Large intestine (tissue), 3 donors: ENCODE results near the gene STX17. TPM values are rescaled to one million over a fixed set of nuclear protein-coding genes. Genes with fewer than 3 reads are reported as not detected.

Experiments used
- DNase-seq, 2 donors: peaks; one replicate each; pipeline versions ENCODE4 v3.0.0 to v3.0.0-alpha.2; 2013
- H3K27ac ChIP-seq: one replicate; pipeline ENCODE4 v1.5.1; 2013; ENCODE audit warnings: low read length
- H3K27me3 ChIP-seq: 2 replicates; pipeline ENCODE4 v1.6.1; 2013; ENCODE audit warnings: low read length; ENCODE audit not compliant: control insufficient read depth, insufficient read depth
- H3K36me3 ChIP-seq: 2 replicates; pipeline ENCODE4 v1.6.1; 2013; ENCODE audit warnings: low read length; ENCODE audit not compliant: control insufficient read depth, insufficient read depth
- H3K4me1 ChIP-seq: one replicate; pipeline ENCODE4 v1.6.1; 2013; ENCODE audit warnings: low read length; ENCODE audit not compliant: control insufficient read depth, insufficient read depth
- H3K4me3 ChIP-seq: one replicate; pipeline ENCODE4 v1.5.1; 2013; ENCODE audit warnings: low read length
- H3K9me3 ChIP-seq: one replicate; pipeline ENCODE4 v1.6.1; 2013; ENCODE audit warnings: mild to moderate bottlenecking, low read depth, low read length, moderate library complexity; ENCODE audit not compliant: control insufficient read depth
- WGBS: methylation state at CpG from one replicate; pipeline ENCODE4 v1.1.5; 2013; ENCODE audit warnings: low lambda C conversion rate; ENCODE audit not compliant: insufficient coverage; 5-methylcytosine and 5-hydroxymethylcytosine counted together
- polyA plus RNA-seq: library from polyadenylated mRNA; unstranded; fragments of 120-200 nt; gene quantifications from one replicate; pipeline ENCODE4 v1.2.1, GENCODE V29; 2013

Gene STX17
- polyA plus RNA-seq, 1 donor: 31.9 TPM

DNA sequence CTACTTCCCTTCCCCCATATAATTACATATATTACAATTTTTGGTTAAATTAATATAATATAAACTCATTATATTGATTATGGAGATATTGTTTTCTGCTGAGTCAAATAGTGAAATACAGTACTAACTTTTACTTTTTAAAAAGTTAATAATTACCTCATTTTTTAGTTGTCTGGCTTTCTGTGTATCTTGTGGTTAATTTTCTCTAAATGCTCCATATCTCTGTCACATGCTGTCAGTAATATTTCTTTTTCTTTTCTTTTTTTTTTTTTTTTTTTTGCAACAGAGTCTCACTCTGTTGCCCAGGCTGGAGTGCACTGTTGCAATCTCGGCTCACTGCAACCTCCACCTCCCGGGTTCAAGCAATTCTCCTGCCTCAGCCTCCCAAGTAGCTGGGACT, 23.2 kb downstream of the STX17 start:
- peaks cover 11% of the 10 kb centered on the region for H3K36me3 ChIP-seq
- no peak overlapping the region for H3K27ac ChIP-seq
- no peaks in the 10 kb centered on the region for H3K4me1 ChIP-seq
- H3K27me3 ChIP-seq: no peaks in the 10 kb centered on the region
- H3K9me3 ChIP-seq: peaks cover 18% of the 10 kb centered on the region
- H3K4me3 ChIP-seq: no peak overlapping the region
- WGBS: no CpG with 5 or more reads among the region's 2 CpGs
- DNase-seq: no peak

DNA sequence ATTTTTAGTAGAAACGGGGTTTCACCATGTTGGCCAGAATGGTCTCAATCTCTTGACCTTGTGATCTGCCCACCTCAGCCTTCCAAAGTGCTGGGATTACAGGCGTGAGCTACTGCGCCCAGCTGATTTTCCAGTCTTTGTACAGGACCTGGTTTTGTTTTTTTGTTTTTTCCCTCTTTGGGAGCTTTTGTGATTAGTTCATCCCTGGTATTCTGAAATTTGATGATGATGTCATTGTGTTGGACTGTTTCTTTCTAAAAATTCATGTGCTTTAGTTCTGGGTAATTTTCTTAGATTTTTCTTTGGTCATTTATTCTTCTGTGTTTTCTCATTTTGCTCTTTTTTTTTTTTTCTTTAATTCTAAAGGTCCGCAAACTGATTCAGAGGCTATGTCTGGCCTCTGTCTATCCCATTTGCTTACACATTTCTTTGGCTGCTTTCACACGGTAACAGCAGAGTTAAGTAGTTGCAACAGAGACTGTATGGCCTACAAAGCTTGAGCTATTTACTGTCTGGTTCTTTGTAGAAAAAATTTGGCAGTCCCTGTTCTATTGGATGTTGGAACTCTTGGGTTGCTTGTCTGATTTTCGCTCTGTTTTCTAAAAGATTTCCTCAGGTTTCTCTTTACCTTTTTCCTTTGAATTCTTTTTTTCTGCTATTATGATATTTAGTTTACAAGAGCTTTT, 24.8 kb downstream of the STX17 start:
- Histone ChIP-seq H3K4me1 (no peaks in the 10 kb centered on the region), H3K9me3 (peaks cover 4% of the 10 kb centered on the region), H3K36me3 (peaks cover 11% of the 10 kb centered on the region), H3K27me3 (no peaks in the 10 kb centered on the region), H3K27ac (no peak overlapping the region), H3K4me3 (no peak overlapping the region)
- no peak for DNase-seq
- WGBS: 96% methylated on average over 3 of the region's 6 CpGs

DNA sequence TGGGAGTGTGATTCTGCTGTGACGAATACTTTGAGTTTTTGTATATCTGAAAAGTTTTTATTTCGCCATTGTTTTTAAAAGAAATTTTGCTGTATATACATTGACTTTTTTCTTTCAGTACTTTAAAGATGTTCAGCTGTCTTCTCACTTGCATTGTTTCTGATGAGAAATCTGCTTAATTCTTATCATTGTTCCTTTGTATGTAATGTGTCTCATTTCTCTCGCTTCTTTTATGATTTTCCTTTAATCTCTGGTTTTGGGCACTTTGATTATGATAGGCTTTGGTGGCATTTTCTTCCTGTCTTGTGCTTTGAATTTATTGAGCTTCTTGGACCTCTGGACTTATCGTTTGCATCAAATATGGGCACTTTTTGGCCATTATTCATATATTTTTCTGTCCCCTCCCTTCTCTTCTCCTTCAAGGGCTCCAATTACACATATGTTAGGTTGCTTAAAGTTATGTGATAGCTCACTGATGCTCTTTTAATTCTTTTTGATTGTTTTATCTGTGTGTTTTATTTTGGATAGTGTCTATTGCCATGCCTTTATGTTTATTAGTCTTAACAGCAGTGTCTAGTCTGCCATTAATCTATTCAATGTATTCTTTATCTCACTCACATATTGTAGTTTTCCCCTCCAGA, 30.6 kb downstream of the STX17 start:
- no peaks in the 10 kb centered on the region for H3K4me1 ChIP-seq
- 100% methylated on average over 4 of the region's 4 CpGs for WGBS
- DNase-seq: no peak
- H3K27ac ChIP-seq: no peak overlapping the region
- H3K9me3 ChIP-seq: peaks cover 9% of the 10 kb centered on the region
- H3K36me3 ChIP-seq: peaks cover 4% of the 10 kb centered on the region
- no peak overlapping the region for H3K4me3 ChIP-seq
- H3K27me3 ChIP-seq: no peaks in the 10 kb centered on the region

DNA sequence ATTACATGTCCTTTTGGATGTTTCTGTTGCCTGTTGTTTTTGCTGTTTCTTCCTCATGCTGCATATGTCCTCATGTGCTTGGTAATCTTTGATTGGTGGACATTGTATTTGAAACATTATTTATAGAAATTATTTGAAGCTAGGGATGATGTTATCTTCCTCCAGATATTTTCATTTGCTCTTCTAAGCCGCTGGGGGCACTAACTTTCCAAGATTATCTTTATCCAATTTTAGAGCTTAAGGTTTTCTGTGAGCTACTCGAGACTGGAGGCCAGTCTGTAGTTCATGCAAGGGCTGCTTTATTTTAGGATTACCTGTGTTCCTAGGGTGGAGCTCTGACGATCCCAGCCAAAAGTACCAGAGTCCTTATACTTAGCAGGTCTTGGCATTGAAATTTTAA, 40.9 kb downstream of the STX17 start:
- no peaks in the 10 kb centered on the region for H3K4me1 ChIP-seq
- H3K36me3 ChIP-seq: peaks cover 4% of the 10 kb centered on the region
- WGBS: no CpG with 5 or more reads among the region's 3 CpGs
- no peak overlapping the region for H3K27ac ChIP-seq
- H3K27me3 ChIP-seq: no peaks in the 10 kb centered on the region
- DNase-seq: no peak
- no peaks in the 10 kb centered on the region for H3K9me3 ChIP-seq
- H3K4me3 ChIP-seq: no peak overlapping the region

DNA sequence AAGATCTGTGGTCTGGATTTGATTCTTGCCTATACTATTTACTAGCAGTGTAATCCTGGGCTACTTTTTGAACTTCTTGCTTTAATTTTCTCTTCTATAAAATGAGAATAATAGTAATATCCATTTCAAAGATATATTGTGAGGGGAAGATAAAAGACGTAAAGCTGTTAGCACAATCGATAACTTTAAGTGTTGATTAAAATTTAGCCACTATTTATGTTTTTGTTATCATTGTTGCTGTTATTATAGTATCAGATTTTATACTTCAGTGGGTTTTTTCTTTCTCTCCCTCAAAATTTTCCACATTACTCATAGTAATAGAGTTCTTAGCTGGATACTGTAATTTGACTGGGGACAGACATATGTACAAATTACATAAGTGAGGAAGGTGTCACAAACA, 42.0 kb downstream of the STX17 start:
- no peak overlapping the region for H3K4me3 ChIP-seq

DNA sequence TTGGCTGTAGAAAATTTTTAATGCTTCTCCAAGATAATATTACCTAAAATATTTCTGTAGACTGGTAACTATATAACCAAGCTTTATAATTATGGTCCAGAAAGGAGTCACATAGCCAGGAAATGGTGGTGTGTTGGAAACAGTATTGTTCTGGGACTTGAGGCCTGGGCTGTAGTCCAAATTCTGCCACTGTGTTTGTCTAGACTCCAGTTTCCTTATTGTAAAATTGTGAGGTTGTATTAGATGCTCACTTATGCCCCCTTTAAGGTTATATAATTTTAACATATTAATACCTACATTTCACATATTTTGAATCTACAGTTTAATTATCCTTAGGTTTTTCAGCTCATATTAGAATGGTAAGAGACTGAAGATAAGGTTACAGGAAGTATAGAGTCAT, 42.4 kb downstream of the STX17 start:
- Histone ChIP-seq H3K36me3 (peaks cover 4% of the 10 kb centered on the region), H3K27ac (no peak overlapping the region), H3K27me3 (no peaks in the 10 kb centered on the region), H3K4me3 (no peak overlapping the region), H3K9me3 (no peaks in the 10 kb centered on the region), H3K4me1 (no peaks in the 10 kb centered on the region)
- DNase-seq: no peak

More for the DNA sequence above, 42.0 kb downstream of the STX17 start:
- Histone ChIP-seq H3K4me1 (no peaks in the 10 kb centered on the region), H3K27me3 (no peaks in the 10 kb centered on the region), H3K9me3 (no peaks in the 10 kb centered on the region), H3K36me3 (peaks cover 4% of the 10 kb centered on the region), H3K27ac (no peak overlapping the region)
- 83% methylated on average over 2 of the region's 2 CpGs for WGBS
- DNase-seq: no peak

DNA sequence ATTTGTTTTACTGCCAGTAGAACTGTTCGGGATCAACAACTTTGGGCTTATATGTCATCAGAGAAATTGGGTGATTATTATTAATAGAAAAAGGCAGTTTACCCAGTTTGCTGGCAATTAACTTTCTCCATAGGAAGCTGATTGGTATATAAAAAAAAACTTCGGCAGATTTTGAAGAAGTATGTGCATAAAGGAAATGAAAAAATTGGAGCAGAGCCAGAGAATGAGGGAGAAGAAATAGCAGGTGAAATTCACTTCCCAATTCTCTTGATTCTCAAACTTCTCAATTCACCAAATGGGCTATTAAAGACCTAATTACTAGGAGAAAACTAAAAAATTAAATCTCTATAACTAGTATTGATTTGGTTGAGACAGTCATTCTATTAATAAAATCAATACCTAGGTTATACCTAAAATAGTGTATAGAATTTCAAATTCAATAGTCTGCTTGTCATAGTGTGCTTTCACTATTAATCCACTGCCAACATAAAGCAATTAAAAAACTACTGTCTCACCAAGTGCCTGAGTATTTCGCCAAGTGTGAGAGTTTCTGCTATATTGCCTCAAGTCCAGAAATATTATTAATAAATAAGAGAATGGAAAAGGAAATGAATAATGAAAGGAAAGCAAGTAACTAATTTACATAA, 47.5 kb downstream of the STX17 start:
- 88% methylated on average over 2 of the region's 3 CpGs for WGBS
- Histone ChIP-seq H3K36me3 (peaks cover 11% of the 10 kb centered on the region), H3K27ac (no peak overlapping the region), H3K9me3 (no peaks in the 10 kb centered on the region), H3K4me3 (no peak overlapping the region), H3K27me3 (no peaks in the 10 kb centered on the region), H3K4me1 (no peaks in the 10 kb centered on the region)
- no peak for DNase-seq

DNA sequence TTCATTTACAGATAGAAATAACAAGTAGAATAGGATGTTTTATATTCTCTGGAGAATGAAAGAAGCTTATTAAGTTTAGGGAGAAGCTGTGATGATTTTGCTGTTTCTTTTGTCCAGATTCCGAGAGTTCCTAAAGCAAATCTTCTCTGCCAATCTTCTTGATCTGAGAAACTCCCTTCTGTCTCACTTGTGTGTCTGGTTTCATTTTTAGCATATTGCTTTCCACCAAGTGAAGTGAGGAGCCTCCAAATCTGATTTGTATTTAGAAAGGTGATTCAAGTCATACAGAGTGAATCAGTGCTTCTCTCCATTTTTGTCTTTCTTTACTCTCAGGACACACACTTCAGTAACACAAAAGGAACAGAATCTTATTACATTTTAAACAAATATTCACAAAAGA, 48.4 kb downstream of the STX17 start:
- Histone ChIP-seq H3K36me3 (peaks cover 15% of the 10 kb centered on the region), H3K27me3 (no peaks in the 10 kb centered on the region), H3K4me1 (no peaks in the 10 kb centered on the region), H3K9me3 (no peaks in the 10 kb centered on the region), H3K4me3 (no peak overlapping the region), H3K27ac (no peak overlapping the region)
- WGBS: no CpG with 5 or more reads among the region's 1 CpG
- DNase-seq: no peak

DNA sequence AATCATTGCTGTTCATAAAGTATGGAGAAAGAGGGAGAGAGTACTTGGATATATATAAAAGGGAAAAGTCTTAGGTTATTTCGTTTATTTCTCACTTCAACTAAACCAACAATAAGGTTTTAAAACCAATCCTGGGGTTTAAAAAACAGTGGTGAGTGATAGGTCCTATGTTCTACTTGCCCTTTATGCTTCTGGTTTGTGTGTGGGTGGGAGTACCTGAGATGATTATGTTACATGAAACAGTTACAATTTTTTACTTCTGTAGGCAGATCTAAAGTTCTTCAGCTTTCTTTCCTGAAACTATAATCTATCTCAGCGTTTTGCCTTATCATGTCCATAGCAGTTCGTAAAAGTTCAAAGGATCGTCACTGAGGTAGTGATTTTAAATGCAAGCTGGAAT, 49.2 kb downstream of the STX17 start:
- DNase-seq: no peak
- Histone ChIP-seq H3K36me3 (peaks cover 18% of the 10 kb centered on the region), H3K9me3 (no peaks in the 10 kb centered on the region), H3K4me3 (no peak overlapping the region), H3K27ac (no peak overlapping the region), H3K4me1 (no peaks in the 10 kb centered on the region), H3K27me3 (no peaks in the 10 kb centered on the region)
- 85% methylated on average over 2 of the region's 4 CpGs for WGBS

DNA sequence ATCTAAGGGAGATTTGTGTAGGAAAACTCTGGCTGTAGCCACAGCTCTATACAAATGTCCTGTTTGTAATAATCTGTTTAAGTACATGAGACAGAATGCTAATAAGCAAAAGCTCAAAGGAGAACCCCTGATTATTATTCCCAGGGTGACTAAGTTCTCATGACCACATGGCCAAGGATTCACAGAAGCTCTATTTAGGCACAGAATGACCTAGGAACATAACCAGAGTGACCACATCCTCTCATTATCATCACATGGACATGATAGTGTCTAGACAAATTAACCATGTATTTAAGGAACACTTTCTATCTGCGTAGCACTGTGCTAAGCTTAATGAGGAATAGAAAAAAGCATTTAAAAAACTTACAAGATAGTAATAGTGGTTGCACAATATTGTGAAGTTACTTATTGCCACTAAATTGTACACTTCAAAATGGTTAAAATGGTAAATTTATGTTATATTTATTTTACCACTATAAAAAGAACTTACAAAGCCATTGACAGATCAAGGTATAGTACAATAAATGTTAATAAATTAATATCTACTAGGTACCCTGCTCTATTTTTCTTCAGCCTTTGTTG, 56.3 kb downstream of the STX17 start:
- no peak for DNase-seq
- H3K36me3 ChIP-seq: peaks cover 36% of the 10 kb centered on the region
- no peak overlapping the region for H3K4me3 ChIP-seq
- H3K27me3 ChIP-seq: no peaks in the 10 kb centered on the region
- no peaks in the 10 kb centered on the region for H3K9me3 ChIP-seq
- 100% methylated on average over 1 of the region's 1 CpG for whole genome bisulfite sequencing
- no peak overlapping the region for H3K27ac ChIP-seq
- H3K4me1 ChIP-seq: no peaks in the 10 kb centered on the region
